ENCODE results near the gene KLK8.

Gene KLK8, protein sequence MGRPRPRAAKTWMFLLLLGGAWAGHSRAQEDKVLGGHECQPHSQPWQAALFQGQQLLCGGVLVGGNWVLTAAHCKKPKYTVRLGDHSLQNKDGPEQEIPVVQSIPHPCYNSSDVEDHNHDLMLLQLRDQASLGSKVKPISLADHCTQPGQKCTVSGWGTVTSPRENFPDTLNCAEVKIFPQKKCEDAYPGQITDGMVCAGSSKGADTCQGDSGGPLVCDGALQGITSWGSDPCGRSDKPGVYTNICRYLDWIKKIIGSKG

DNA sequence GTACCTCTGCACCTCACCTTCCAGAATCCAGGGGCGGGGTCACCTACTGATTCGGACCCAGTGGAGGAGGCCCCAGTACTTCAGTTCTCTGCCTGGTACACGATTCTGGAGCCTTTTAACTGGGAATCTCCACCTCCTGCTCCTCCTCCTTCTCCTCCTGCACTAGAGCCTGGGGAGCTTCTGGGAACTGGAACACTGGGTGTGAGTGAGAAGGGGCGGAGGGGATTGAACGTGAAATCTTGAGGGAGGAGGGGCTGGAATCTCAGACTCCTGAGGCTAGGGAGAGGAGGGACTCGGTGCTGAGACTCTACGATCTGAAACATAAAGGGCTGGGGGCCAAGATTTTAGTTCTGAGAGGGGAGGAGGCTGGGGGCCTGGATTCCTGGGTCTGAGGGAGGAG is at the start of gene KLK8:
Gene KLK8 (minus strand): TSS at position 90 of the 400 bp plus-strand sequence. CDS start 437 bp downstream, outside the sequence.
- no peak for DNase-seq (ENCODE audit: low read depth, low spot score)
- TF ChIP-seq, protein P1, sequence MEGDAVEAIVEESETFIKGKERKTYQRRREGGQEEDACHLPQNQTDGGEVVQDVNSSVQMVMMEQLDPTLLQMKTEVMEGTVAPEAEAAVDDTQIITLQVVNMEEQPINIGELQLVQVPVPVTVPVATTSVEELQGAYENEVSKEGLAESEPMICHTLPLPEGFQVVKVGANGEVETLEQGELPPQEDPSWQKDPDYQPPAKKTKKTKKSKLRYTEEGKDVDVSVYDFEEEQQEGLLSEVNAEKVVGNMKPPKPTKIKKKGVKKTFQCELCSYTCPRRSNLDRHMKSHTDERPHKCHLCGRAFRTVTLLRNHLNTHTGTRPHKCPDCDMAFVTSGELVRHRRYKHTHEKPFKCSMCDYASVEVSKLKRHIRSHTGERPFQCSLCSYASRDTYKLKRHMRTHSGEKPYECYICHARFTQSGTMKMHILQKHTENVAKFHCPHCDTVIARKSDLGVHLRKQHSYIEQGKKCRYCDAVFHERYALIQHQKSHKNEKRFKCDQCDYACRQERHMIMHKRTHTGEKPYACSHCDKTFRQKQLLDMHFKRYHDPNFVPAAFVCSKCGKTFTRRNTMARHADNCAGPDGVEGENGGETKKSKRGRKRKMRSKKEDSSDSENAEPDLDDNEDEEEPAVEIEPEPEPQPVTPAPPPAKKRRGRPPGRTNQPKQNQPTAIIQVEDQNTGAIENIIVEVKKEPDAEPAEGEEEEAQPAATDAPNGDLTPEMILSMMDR (IDR thresholded peaks at IDR 0.05; ENCODE audit: insufficient read depth, low read length, missing control alignments): no peak
- no peak within 1 kb of the TSS for H3K4me3 ChIP-seq (ENCODE audit: low read depth, low read length)
- ChIA-PET POLR2A (no interaction called here), CTCF (no interaction called here)

DNA sequence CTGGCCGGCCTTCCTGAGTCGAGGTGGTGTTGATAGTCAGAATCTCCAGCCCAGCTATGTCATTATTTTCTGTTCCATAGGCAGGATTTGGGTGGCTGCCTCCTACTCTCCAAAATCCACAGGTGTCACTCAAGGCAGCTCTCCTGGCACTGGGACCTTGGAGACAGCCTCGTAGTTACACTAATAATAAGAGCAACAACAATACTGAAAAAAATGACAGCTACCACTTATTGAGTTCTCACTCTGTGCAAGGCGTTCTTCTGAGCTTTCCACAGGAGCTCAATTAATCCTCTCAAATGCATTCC is 45.6 kb upstream of the KLK8 start:
- ChIA-PET CTCF (interaction anchor here (1.2 kb wide), 1 partner anchor 50 kb away, joined by 4 read pairs; no protein-coding TSS in a partner anchor), POLR2A (no interaction called here)
- H3K4me3 ChIP-seq (ENCODE audit: low read depth, low read length): no peak overlapping the region
- TF ChIP-seq, protein P1 (IDR thresholded peaks at IDR 0.05; ENCODE audit: insufficient read depth, low read length, missing control alignments): no peak
- no peak for DNase-seq (ENCODE audit: low read depth, low spot score)

DNA sequence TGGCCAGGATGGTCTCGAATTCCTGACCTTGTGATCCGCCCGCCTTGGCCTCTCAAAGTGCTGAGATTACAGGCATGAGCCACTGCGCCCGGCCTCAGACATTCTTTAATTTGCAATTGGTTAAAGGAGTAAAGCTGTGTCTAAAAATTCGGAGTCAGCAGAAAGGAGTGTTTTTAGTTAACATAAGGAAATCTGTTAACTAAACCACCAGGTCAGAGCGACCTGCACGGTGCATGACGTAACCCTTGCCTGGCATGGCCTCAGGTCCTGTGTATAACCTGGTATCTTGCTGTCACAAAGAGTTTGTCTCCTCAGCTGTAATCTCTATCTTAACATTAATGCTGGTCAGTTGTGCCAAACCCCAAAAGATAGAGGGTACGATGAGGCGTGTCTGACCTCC is 42.9 kb upstream of the KLK8 start:
- ChIA-PET CTCF (interaction anchor here (2.2 kb wide), 1 partner anchor 23 kb away, joined by 7 read pairs; no protein-coding TSS in a partner anchor), POLR2A (no interaction called here)
- H3K4me3 ChIP-seq (ENCODE audit: low read depth, low read length): no peak overlapping the region
- TF ChIP-seq, protein P1 (IDR thresholded peaks at IDR 0.05; ENCODE audit: insufficient read depth, low read length, missing control alignments): no peak
- DNase-seq (ENCODE audit: low read depth, low spot score): no peak

DNA sequence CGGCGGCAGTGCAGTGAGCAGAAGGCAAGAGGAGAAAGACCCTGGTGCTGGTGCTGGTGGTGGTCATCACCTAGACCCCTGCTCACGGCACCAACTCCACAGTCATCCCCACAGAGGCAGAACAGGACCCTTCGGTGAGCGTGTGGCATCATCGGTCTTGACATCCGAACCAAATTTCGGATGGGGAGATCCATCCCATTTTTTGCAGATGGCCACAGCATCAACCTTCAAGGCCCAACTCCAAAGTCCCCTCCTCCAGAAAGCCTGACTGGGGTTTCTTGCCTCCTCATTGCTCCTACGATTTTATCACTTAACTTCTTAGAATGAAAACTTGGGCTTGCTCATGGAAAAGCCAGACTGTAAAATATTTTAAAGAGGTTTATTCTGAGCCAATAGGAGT is 42.1 kb upstream of the KLK8 start:
- DNase-seq (ENCODE audit: low read depth, low spot score): no peak
- no peak overlapping the region for H3K4me3 ChIP-seq (ENCODE audit: low read depth, low read length)
- ChIA-PET CTCF (interaction anchor here (1.0 kb wide), 1 partner anchor 22 kb away, joined by 3 read pairs; no protein-coding TSS in a partner anchor), POLR2A (no interaction called here)
- TF ChIP-seq, protein P1 (IDR thresholded peaks at IDR 0.05; ENCODE audit: insufficient read depth, low read length, missing control alignments): no peak

DNA sequence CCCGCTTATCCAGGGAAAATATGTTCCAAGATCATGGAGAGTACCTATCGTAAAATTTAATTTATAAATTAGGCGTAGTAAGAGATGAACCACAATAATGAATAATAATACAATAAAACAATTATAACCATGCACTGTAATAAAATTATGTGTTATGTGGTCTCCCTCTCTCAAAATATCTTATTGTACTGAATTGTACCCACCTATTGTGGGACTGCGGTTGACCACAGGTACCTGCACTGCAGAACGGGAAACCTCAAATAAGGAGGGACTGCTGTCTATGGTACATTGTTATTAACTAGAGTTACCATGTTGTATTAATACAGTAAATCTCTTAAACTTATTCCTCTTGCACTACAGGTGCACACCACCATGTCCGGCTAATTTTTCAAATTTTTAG is 38.7 kb upstream of the KLK8 start:
- DNase-seq (ENCODE audit: low read depth, low spot score): no peak
- POLR2A ChIA-PET: no interaction called here
- CTCF ChIA-PET: interaction anchor here (1.0 kb wide), 1 partner anchor 23 kb away, joined by 3 read pairs; no protein-coding TSS in a partner anchor
- no peak overlapping the region for H3K4me3 ChIP-seq (ENCODE audit: low read depth, low read length)
- TF ChIP-seq, protein P1 (IDR thresholded peaks at IDR 0.05; ENCODE audit: insufficient read depth, low read length, missing control alignments): no peak

DNA sequence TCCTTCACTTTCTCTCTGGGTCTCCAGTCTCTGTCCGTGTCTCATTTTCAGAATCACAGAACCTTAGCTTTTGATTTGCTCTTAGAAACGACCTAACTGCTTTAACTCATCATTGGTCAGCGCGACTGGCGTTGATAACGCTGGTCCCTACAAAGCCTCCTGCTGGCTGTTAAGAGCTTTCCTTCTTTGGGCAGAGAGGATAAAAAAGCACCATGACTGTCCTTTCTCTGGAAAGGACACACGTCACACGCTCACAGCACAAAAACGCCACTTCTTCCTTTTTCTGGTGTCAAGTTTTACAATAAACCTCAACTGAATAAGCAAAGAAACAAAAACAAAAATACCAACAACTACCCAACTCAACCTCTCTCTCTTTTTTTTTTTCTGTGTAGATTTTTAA is 35.1 kb upstream of the KLK8 start:
- CTCF ChIA-PET: no interaction called here
- POLR2A ChIA-PET: no interaction called here
- DNase-seq (ENCODE audit: low read depth, low spot score): no peak
- TF ChIP-seq, protein P1 (IDR thresholded peaks at IDR 0.05; ENCODE audit: insufficient read depth, low read length, missing control alignments): no peak
- H3K4me3 ChIP-seq (ENCODE audit: low read depth, low read length): no peak overlapping the region

Measured in AG04449 (cell line).